EL (cell line): ENCODE results near the gene PRKAB1.
A peak's percentile ranks its signal among the peaks of the same experiment; 100 is the strongest.

Experiments used
- DNase-seq: peaks from one replicate; pipeline ENCODE4 v3.0.0-alpha.2; 2016

Gene PRKAB1

DNA sequence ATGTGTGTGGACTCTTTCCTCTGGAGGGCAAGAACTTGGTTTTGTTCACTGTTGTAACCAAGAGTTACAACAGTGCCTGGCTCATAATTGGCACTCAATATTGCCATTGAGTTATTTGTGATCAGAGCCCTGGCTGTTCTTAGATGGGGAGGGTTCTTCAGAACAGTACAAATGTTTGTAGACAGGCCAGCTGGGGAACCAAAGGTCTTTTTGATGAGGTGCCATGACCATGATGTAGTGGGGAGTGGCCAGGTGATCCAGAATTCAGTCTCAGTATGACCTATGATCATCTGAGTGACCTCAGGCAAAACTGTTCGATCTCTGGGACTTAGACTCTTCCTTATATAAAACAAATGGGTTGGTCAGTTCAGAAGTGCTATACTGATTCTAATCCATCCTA, 3.3 kb upstream of the PRKAB1 start:
- no peak for DNase-seq

DNA sequence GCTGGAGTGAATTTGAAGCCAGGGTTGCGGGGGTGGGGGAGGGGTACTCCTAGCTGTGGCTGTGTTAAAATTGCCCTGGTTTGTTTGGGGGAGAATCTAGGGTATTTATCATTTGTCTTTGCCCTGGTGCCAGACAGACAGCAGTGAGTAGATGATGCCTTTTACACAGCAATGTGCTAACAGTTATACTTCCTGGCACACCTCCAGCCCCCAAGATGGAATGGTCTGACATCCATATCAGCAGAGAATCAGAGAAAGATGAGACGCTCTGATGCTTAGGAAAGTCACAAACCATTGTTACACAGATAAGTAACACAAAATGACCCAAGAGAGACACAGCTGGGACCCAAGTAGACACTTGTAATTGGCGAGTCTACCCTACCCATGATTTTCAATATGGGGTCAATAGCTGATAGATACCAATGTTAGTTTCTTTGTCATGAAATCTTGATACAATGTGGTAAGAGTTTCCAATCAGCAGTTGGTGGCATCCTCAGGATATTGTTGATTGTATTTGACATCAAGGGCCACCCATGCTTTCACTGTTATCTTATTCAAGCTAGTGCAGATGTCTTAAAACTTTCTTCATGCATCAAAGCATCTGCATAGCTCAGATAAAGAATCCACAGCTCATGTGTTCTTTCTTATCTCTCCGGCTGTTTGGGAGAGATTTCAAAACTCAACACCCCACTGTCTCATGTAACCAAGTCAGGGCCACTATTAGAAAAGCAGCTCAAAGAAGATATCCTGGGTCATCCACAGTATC, 2.6 kb upstream of the PRKAB1 start:
- no peak for DNase-seq

DNA sequence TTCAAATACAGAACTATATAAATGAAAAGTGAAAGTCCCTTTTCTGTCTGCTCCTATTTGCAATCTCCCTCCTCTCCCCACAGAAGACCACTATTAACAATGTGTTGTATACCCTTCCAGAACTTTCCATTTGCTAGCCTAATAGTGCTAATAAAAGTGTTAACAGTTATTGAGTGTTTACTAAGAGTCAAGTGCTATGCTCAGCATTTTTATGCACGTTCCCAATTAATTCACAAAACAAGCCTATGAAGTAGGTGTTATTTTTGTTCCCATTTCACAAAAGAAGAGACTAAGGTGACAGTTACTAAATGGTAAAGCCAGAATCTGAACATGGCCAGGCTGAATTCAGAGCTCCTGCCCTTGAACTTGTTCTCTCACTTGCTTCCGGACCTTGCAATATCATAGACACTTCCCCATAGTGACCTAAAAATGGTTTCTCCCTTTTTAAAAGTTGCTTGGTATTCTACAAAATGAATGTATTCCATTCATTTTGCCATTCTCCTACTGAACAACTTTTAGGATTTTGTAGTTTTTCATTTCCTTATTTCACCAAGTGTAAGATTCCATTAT, 1.6 kb upstream of the PRKAB1 start:
- no peak for DNase-seq

DNA sequence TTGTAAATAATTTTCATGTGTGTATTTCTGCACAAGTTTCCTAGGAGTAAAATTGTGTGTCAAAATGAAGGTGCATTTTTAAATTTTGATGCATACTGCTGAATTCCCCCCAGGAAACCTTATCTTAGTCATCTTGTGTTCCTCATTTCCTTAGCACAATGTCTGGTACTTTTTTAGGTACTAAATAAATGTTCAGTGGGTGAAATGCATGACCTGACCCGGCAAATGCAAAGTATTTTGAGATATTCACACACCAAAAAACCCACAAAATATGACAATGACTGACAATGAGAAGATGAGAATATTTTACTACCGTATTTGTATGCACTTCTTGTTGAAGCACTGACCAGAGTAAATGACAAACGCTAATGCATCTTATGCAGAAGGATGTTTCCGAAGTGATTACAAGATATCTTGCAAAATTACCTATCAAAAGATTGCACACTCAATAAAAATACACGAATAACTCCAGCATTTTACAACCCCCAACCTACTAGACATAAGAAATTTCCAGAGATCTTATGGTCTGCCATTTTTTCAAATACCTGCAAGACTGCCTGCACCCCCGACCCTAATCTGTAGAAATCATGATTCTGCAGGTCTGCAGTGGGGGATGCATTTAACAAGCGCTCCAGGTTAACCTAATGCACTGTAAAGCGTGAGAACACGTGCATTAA, 895 bp upstream of the PRKAB1 start:
- no peak for DNase-seq

DNA sequence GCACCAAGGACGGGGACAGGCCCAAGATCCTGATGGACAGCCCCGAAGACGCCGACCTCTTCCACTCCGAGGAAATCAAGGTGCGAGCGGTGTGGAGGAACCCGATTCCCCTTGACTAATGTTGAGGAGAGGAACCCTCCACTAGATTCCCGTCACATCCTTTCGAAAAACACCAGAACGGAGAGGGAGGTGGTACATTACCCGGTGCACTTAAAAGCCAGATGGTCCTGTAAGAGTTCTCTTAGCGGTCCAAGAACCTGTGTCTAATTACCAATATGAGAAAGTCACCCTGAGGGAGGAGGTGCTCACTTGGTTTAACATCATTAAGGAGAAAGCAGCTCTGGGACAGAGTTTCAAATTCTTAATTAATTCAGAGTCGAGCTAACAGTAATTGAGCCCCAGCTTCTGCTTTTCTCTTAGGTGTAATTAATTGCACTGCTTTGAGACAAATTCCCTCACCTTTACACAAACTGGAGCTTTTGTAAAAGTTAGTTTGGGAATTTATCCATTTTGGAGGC, 450 bp downstream of the PRKAB1 start:
- DNase-seq: no peak

DNA sequence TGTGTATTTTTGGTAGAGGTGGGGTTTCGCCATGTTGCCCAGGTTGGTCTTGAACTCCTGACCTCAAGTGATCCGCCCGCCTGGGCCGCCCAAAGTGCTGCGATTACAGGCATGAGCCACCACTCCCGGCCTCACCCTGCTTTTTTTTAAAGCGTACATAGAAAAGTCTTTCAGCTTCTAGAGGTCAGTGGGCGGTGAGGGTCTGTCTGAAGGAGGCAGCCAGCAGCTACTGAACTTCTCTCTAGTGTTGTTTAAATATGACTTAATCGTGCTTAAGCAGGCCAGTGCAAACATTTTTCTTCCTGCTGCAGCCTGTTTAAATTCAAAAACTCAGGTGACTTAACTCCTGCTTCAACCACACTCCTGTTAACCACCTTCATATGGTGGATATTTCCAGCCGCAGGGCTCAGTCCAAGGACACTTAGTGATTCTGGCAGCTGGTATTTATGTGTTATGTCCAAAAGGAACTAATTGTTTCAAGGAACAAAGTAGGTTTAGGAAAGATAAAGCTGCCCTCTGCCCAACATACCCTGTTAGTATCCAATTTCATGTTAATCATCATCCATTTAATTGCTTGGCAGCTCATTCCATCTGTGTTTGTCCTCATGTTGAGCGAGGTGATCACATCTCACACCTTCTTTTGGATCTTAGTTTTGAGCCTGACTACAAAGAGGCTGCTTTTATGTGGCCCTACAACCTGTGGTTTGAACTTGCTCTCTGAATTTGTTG, 2.0 kb downstream of the PRKAB1 start:
- DNase-seq: no peak

DNA sequence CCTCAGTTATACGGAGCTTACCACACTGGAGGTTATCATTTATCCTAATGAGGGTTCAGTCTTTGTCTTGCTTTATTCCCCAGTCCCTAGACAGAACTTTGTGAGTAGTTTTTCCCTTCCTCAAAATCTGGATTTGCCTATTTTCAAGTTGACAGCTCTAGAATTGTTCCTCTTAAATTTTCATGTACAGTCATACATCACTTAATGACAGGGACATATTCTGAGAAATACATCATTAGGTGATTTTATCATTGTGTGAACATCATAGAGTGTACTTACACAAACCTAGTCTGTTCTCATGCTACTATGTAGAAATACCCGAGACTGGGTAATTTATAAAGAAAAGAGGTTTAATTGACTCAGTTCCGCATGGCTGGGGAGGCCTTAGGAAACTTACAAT, 3.1 kb downstream of the PRKAB1 start:
- DNase-seq: no peak

DNA sequence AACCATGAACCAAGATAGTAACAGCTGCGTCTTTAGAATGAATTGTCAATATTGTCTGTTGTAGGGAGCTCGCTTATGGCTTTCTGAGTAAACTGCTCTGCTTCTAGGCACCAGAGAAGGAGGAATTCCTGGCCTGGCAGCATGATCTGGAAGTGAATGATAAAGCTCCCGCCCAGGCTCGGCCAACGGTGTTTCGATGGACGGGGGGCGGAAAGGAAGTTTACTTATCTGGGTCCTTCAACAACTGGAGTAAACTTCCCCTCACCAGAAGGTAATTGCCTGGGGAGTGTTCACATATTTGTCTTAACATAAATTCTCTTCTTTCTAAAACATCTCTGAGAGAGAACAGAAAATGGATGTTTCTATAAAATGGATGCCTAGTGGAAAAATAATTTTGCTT, 4.3 kb downstream of the PRKAB1 start:
- DNase-seq: no peak

DNA sequence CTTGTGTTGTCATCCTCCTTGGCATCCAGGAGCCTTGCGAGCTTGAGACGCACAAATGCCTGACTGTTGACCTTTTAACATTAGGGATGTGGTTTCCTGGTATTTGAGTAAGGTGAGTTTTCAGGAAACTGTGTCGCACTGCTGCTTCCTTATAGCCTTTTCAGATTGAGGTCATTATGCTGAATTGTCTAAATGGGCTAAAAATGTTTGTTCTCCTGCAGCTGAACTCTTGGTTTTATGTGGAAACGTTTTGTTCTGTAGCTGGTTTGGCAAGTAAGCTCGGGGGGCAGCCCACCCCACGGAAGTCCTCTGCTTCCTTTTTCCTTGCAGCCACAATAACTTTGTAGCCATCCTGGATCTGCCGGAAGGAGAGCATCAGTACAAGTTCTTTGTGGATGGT, 5.7 kb downstream of the PRKAB1 start:
- DNase-seq: no peak

DNA sequence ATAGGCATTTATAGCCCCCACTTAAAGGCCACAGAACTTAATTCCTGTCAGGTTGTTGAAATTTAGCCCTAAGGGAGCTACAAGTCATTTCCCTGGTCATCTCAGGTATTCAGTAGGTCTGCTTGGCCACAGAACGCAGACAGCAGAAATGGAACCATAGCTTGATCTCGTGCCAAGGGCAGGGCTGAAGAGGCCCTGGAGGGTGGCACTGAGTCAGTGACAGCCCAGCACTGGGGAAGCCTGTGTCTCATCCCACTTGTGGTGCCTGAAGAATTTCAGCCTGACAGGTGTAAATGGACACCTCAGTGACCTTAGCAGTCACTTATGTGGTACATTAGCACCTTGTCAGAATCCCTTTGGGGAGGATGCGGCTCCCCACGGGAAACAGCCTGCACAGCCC, 6.6 kb downstream of the PRKAB1 start:
- DNase-seq: no peak

DNA sequence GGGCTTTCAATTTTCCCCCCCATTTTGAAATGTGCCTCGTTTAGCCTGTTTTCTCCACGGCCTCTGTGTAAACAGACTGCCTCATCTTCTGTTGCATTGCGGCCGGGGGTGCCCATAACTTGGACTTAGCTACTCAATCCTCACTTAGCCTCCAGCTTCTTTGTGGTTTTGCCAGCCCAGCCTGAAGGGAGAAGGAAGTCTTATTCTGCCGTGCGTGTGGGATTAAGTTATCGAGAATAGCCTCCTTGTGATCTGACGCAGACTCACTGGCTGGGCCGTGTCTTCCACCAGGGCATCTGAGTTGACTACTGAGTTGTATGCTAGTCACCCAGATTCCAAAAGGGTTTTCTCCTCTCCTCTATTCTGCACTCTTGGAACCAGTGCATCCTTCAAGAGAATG, 8.1 kb downstream of the PRKAB1 start:
- no peak for DNase-seq

DNA sequence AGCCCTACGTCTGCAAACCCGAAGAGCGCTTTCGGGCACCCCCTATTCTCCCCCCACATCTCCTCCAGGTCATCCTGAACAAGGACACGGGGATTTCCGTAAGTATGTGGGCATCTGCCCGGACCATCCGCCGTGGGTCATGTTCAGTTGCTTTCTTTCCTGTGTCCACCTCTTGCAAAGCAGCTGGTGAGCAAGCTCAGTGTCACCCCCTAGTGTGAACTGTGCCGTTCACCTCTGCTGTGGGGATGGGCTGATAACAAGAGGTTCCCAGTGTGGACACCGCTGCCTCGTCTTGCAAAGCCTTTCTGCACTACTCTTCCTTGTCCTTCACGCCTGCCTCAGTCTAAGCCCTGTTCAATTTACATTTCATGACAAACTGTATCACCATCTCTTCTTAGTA, 8.6 kb downstream of the PRKAB1 start:
- DNase-seq: no peak

DNA sequence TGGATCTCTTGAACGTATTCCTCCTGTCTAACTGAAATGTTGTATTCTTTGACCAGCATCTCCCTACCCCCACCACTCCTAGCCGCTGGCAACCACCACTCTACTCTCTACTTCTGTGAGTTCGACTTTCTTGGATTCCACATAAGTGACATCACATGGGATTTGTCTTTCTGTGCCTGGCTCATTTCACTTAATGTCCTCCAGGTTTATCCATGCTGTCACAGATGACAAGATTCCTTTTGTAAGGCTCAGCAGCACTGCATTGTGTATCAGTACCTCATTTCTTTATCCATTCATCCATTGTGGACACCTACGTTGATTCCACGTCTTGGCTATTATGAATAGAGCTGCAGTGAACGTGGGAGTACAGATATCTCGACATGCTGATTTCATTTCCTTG, 10.5 kb downstream of the PRKAB1 start:
- DNase-seq: no peak

DNA sequence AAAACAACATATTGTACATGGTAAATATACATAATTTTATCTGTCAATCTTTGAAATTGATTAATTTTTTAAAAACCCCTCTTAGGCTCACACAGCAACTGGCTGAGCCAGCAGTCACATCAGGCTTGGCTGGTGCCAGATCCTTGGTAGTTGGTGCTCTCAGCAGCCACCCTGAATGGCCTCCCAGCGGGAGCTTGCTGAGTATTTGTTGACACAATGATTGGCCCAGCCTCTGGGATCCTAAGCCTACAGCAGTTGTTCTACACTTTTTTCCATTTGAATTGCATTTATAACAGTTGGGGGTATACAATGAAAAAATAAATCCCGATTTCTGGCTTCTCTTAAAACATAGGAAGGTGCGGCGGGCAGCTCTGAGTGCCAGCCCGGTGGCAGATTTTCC, 11.1 kb downstream of the PRKAB1 start:
- DNase-seq: no peak

DNA sequence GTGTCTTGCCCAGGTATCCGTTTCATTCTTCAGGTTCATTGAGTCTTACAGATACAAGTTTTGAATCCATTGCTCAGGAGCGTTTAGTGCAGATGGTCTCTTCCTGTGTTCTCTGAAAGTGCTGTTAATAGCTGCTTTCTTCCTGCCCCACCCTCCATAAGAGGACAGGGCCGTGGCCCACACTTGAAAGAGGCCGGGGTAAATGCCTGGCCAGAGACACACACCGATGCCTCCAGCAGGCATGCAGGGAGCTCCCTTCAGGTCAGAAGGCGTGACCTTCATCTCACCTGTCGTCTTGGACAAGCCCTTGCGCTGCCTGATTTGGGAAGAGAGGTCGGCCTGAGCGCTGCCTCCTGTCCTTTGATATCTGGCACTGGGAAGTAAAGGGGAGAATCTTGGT, 11.6 kb downstream of the PRKAB1 start:
- no peak for DNase-seq

DNA sequence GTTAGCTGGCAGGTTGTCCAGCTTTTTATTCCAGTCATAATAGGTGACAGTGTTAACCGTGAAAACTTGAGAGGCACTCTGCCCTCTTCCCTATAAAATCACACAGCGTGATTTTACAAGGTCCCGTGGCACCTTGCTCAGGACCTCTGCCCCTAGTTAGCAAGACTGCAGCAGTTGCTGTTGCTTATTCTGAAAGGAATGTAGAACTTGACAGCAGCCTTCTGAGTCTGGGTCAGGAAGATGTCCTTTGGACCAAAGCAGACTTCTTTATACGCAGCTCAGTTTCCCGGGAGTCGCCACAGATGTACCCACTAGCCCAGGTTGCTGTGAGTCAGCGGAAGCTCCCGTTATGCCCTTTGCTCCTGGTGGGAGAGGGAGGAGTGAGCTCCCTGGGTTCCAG, 13.2 kb downstream of the PRKAB1 start:
- DNase-seq: no peak

DNA sequence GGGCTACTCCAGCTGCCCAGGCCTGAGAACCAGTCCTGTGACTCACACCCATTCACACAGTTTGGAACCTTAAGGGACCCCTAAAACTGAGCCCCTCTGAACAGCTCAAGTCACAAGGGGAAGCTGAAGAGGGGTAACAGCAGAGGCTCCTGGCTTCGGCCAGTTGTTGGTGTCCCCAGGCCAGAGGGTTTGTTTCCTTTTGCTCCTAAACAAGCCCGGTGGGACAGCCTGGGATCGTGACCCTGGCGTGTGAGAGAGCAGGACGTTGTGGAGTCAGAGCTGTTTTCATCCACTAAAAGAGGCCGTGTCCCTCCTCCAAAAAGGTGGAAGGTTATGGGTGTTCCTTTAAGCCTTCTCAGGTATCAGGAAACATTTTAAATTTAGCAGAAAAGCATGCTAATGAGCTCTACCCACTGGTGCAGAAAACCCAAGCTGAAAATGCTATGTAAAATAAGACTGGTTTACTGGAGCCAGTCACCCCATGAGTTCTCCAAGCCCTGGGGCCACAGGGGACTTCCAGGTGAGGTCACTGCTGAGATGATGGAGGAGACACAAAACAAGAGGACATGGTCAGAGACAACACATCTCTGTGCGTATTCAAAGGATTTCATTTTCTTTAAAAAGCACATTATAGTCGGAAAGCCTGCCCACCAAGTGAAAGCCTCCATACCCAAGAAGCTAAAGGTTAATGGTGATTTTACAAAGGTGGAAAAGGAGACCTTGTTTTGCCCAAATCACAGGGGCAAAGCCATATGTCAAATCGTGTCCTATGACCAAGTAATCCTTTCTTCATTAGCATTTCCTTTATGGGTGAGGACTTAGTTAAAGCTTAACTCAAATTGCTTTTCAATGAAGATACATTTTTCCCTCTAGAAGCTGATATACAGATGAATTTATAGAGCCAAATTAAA, 14.1 kb downstream of the PRKAB1 start:
- no peak for DNase-seq

DNA sequence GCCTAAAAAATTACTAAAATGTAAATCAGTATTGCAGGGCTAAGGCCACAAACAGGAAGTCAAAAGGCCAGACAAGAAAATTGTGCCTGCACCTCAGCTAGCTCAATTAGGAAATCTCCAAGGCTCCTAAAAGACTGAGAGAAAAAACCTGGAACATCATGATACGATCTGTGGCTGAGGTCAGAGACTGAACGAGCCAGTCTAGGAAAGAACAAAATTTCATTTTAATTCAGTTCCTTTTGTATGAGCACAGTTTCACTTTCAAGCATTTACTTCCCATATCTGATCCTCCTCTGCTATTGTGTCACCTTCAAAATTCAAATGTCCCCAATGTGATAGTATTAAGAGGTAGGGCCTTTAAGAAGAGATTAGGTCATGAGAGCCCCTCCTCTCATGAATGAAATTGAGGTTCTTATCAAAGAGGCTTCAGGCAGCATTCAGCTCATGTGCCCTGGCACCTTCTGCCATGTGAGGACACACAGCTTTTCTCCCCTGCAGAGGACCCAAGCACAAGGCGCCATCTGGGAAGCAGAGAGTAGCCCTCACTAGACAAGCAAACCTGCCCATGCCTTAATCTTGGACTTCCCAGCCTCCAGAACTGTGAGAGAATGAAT, 14.8 kb downstream of the PRKAB1 start:
- DNase-seq: no peak

DNA sequence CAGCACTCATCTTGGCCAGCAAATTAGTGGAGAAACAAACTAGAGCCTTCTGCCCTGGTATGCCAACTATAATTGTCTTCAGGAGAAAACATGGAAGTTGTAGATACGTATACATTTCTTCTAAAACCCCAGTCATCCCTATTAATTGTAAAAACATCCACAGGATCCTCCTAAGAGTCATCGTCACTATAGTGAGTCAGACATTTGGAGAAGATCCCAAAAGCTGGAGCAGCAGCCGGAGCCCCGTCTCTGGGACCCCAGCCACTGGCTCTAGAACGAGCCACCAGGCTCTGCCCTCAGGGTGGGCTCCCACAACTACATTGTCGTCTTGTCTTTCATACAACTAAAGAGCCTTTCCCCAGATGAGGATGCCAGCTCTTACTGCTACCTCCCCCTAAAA, 15.5 kb downstream of the PRKAB1 start:
- DNase-seq: peak; percentile 70

DNA sequence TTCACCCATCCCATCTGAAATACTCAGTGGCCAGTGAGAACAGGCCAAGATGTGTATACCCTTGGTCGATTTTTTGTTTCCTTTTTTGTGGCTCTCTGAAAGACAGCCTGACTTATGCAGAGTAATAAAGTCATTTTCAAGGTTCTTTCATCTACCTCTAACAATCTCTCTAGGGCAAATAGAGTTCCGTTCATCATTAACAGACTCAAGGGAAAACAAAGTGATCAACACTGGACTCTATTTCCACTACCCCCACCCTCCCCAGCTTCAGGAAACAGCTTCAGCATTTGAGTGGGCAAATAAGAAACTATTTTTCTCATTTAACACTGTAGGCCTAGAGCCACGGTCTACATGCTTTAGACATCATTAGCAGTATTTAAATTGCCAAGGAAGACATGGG, 15.9 kb downstream of the PRKAB1 start:
- no peak for DNase-seq

DNA sequence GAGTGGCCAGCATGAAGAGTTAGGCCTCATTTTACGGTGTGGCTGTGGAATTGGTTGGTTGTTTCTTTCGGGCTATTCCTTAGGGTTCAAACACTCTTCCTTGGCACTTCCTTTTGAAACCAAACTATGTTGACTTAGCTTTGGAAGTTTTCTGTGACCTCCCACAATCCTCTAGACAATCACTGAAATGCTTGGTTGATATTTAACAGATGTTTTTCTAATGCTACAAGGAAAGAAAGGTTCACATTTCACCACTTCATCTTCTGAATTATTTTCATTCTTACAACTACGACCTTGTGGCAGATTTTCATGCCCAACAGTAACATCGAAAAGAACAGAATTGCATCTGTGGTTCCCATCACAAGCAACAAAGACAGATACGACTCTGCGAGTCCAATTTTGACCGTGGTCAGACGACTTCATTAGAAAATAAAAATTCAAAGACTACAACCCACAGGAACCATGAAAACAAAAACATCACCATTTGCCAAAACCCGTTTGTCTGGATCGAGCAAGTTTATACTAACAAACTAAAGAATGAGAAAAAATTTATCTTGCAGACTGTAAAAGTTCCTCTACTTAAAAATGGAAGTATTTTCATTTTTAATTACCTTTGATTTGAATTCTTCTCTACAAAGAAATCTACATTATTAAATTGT, 16.9 kb downstream of the PRKAB1 start:
- DNase-seq: no peak

DNA sequence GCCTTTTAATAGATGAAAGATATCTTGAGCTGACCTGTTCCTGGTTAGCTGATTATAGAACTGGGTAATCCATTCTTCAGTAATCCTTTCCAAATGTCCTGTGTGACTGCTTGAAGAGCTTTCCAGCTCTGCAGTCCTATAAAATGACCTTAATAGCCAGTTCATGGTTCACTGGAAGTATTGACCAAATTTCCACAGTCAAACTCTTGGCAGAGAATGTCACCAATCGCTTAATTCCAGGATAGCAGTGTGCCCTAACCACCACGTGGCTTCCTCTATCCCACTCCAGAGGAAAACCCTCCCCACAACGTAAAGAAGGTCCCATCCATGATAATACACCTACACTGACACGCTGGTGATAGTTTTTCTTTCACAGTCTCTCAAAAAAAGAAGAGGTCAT, 17.4 kb downstream of the PRKAB1 start:
- no peak for DNase-seq
